GM23338 (cell line): ENCODE results near the gene NCAPH2. TPM values are rescaled to one million over a fixed set of nuclear protein-coding genes. Genes with fewer than 3 reads are reported as not detected.

Source experiments
- ATAC-seq: fragments of 200-7000 bp; cut with Tn5 transposase; 3 replicates; pipeline ENCODE4 v1.9.1; 2020
- DNase-seq: peaks from one replicate; pipeline ENCODE4 v3.0.0-alpha.2; 2015; ENCODE audit warnings: low spot score
- H2AFZ ChIP-seq: fragments of 200-600 bp; sonication (generic); 2 replicates; pipeline ENCODE4 v1.8.0; 2016; ENCODE audit warnings: antibody characterized with exemption, mild to moderate bottlenecking, moderate library complexity
- H3F3A ChIP-seq: fragments of 200-600 bp; sonication (generic); replicated peaks from 2 replicates; pipeline ENCODE4 v1.8.0; 2017; ENCODE audit warnings: antibody characterized with exemption, mixed run types, low read depth
- H3K27ac ChIP-seq: fragments of 200-600 bp; sonication (generic); 2 replicates; pipeline ENCODE4 v1.6.1; 2016; ENCODE audit warnings: low read depth
- H3K27me3 ChIP-seq: fragments of 200-600 bp; sonication (generic); 2 replicates; pipeline ENCODE4 v1.8.0; 2016; ENCODE audit warnings: mild to moderate bottlenecking, mixed run types, moderate library complexity; ENCODE audit not compliant: insufficient read depth
- H3K36me3 ChIP-seq: fragments of 200-600 bp; sonication (generic); 2 replicates; pipeline ENCODE4 v1.8.0; 2016; ENCODE audit warnings: mild to moderate bottlenecking; ENCODE audit not compliant: insufficient read depth
- H3K4me1 ChIP-seq: fragments of 200-600 bp; sonication (generic); 2 replicates; pipeline ENCODE4 v1.8.0; 2016; ENCODE audit warnings: mild to moderate bottlenecking, moderate library complexity; ENCODE audit not compliant: insufficient read depth
- H3K4me2 ChIP-seq: fragments of 200-600 bp; sonication (generic); 2 replicates; pipeline ENCODE4 v1.7.1; 2017; ENCODE audit warnings: mixed run types
- H3K4me3 ChIP-seq: fragments of 200-600 bp; sonication (generic); 2 replicates; pipeline ENCODE4 v1.6.1; 2016; ENCODE audit warnings: mixed run types
- H3K79me2 ChIP-seq: fragments of 200-600 bp; sonication (generic); replicated peaks from 2 replicates; pipeline ENCODE4 v1.8.0; 2017; ENCODE audit warnings: mild to moderate bottlenecking; ENCODE audit not compliant: insufficient read depth
- H3K9me2 ChIP-seq: fragments of 200-600 bp; sonication (generic); 2 replicates; pipeline ENCODE4 v1.8.0; 2017; ENCODE audit not compliant: insufficient read depth
- H4K20me1 ChIP-seq: fragments of 200-600 bp; sonication (generic); replicated peaks from 2 replicates; pipeline ENCODE4 v1.8.0; 2017; ENCODE audit warnings: mild to moderate bottlenecking; ENCODE audit not compliant: insufficient read depth
- H3K27ac Mint-ChIP-seq: 2 replicates; pipeline ENCODE4 v1.8.0; 2020; ENCODE audit warnings: inconsistent platforms, mild to moderate bottlenecking, moderate library complexity, mixed read lengths
- H3K27me3 Mint-ChIP-seq: 3 replicates; pipeline ENCODE4 v1.8.0; 2022; ENCODE audit warnings: low read depth, mild to moderate bottlenecking, moderate library complexity, mixed read lengths, inconsistent platforms; ENCODE audit not compliant: insufficient read depth, poor library complexity
- H3K36me3 Mint-ChIP-seq: 3 replicates; pipeline ENCODE4 v1.8.0; 2021; ENCODE audit warnings: low read depth, mild to moderate bottlenecking, inconsistent platforms, moderate library complexity, mixed read lengths
- H3K4me1 Mint-ChIP-seq: 3 replicates; pipeline ENCODE4 v1.8.0; 2020; ENCODE audit warnings: mild to moderate bottlenecking, inconsistent platforms, mixed read lengths
- H3K4me3 Mint-ChIP-seq: 3 replicates; pipeline ENCODE4 v1.8.0; 2021; ENCODE audit warnings: moderate library complexity, mild to moderate bottlenecking, inconsistent platforms, mixed read lengths
- H3K9me3 Mint-ChIP-seq: 3 replicates; pipeline ENCODE4 v1.8.0; 2020; ENCODE audit warnings: moderate library complexity, mild to moderate bottlenecking, inconsistent platforms, mixed read lengths
- CREB1 ChIP-seq: fragments of 250-450 bp; sonication (Bioruptor Pico); IDR thresholded peaks from 2 replicates; pipeline ENCODE4 v1.5.0; 2020; ENCODE audit warnings: low read depth, mild to moderate bottlenecking, moderate library complexity
- CTCF ChIP-seq, 2 experiments: fragments of 200-600 bp in 1 of 2; sonication (generic) in 1 of 2; conservative IDR thresholded peaks; 2 replicates each; pipeline versions ENCODE4 v1.5.1 to v1.6.1; 2016 to 2017; ENCODE audit warnings: antibody characterized with exemption in 2 of 2, low read depth in 2 of 2, mild to moderate bottlenecking in 2 of 2, moderate library complexity in 1 of 2
- EZH2 ChIP-seq: fragments of 200-600 bp; sonication (generic); IDR thresholded peaks from one replicate; pipeline ENCODE4 v1.8.0; 2017; ENCODE audit warnings: antibody characterized with exemption, mild to moderate bottlenecking, low read depth; ENCODE audit not compliant: unreplicated experiment
- EZH2phosphoT487 ChIP-seq: fragments of 200-600 bp; sonication (generic); IDR thresholded peaks from one replicate; pipeline ENCODE4 v1.8.1; 2018; ENCODE audit warnings: antibody characterized with exemption; ENCODE audit not compliant: unreplicated experiment
- JUNB ChIP-seq: IDR thresholded peaks from one replicate; pipeline ENCODE4 v1.6.1; 2016; ENCODE audit warnings: antibody characterized with exemption; ENCODE audit not compliant: unreplicated experiment
- NANOG ChIP-seq: IDR thresholded peaks from 2 replicates; pipeline ENCODE4 v1.6.1; 2016; ENCODE audit warnings: antibody characterized with exemption, borderline replicate concordance
- POLR2AphosphoS5 ChIP-seq: IDR thresholded peaks from 2 replicates; pipeline ENCODE4 v1.6.1; 2016; ENCODE audit warnings: antibody characterized with exemption, low read depth
- STAT1 ChIP-seq: IDR thresholded peaks from one replicate; pipeline ENCODE4 v1.6.1; 2016; ENCODE audit warnings: antibody characterized with exemption; ENCODE audit not compliant: unreplicated experiment
- ZNF114 ChIP-seq: fragments of 250-450 bp; sonication (Bioruptor Pico); IDR thresholded peaks from 2 replicates; pipeline ENCODE4 v1.5.0; 2020; ENCODE audit warnings: mild to moderate bottlenecking, moderate library complexity
- ZNF331 ChIP-seq: fragments of 250-450 bp; sonication (Bioruptor Pico); IDR thresholded peaks from 2 replicates; pipeline ENCODE4 v1.5.0; 2020; ENCODE audit warnings: low read depth, mild to moderate bottlenecking, moderate library complexity
- polyA plus RNA-seq: library from polyadenylated mRNA; unstranded; fragments of >200 nt; fragmentation: Nextera tagmentation; extraction: Ambion mirVana; gene quantifications from 2 replicates; pipeline ENCODE4 v1.2.1, GENCODE V29; 2016
- total RNA-seq: library from RNA; depleted of rRNA; stranded (reverse); fragments of >200 nt; shearing (Covaris generic); gene quantifications from 2 replicates; pipeline ENCODE4 v1.2.3, GENCODE V29; 2014
- TF ChIP-seq, protein P1 (sequence below): fragments of 250-450 bp; sonication (Bioruptor Pico); IDR thresholded peaks from 2 replicates; pipeline ENCODE4 v1.5.0; 2020; ENCODE audit warnings: mild to moderate bottlenecking, moderate library complexity
- TF ChIP-seq, protein P2 (sequence below): IDR thresholded peaks from one replicate; pipeline ENCODE4 v1.6.1; 2018; ENCODE audit warnings: antibody characterized with exemption; ENCODE audit not compliant: unreplicated experiment
- TF ChIP-seq, protein P3 (sequence below): IDR thresholded peaks from 2 replicates; pipeline ENCODE4 v1.6.1; 2016; ENCODE audit warnings: antibody characterized with exemption

Gene NCAPH2
- total and polyA plus RNA-seq, 2 experiments from 2014 or later, result 52.2 to 76.1 TPM

DNA sequence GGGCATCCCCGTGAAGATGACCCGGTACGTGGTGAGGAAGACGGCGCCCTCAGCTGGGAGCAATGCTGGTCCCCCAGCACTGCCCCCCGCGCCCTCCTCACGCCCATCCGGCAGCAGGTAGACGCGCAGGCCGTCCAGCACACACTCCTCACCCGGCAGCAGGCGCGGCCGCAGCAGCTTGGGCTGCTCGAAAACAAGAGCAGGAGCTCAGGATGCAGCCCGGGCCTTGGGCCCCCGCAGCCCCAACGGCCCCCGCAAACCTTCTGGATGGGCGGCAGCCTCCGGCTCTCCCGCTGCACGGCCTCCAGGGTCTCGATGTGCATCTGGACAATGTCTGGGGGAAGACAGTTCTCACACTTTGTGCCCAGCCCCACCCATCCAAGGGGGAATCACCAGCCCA is 46.5 kb upstream of the NCAPH2 start:
- Mint-ChIP-seq H3K4me3 (no peak overlapping the region), H3K27ac (no peak overlapping the region), H3K4me1 (no peaks in the 10 kb centered on the region; the same call in 2 of the 3 replicates), H3K9me3 (no peaks in the 10 kb centered on the region), H3K27me3 (peaks cover 10% of the 10 kb centered on the region), H3K36me3 (peaks cover 47% of the 10 kb centered on the region)
- ATAC-seq, result no peak
- Histone ChIP-seq H4K20me1 (peaks cover 6% of the 10 kb centered on the region), H3F3A (0 out of 2 replicates have a peak, but pooled peaks cover 3% of the 10 kb centered on the region), H3K27me3 (no peaks in the 10 kb centered on the region), H2AFZ (no peak overlapping the region), H3K9me2 (no peaks in the 10 kb centered on the region), H3K36me3 (no peaks in the 10 kb centered on the region), H3K27ac (no peak overlapping the region), H3K4me3 (no peak overlapping the region), H3K4me1 (no peaks in the 10 kb centered on the region), H3K79me2 (no peaks in the 10 kb centered on the region), H3K4me2 (no peak overlapping the region)
- TF ChIP-seq, protein P1, sequence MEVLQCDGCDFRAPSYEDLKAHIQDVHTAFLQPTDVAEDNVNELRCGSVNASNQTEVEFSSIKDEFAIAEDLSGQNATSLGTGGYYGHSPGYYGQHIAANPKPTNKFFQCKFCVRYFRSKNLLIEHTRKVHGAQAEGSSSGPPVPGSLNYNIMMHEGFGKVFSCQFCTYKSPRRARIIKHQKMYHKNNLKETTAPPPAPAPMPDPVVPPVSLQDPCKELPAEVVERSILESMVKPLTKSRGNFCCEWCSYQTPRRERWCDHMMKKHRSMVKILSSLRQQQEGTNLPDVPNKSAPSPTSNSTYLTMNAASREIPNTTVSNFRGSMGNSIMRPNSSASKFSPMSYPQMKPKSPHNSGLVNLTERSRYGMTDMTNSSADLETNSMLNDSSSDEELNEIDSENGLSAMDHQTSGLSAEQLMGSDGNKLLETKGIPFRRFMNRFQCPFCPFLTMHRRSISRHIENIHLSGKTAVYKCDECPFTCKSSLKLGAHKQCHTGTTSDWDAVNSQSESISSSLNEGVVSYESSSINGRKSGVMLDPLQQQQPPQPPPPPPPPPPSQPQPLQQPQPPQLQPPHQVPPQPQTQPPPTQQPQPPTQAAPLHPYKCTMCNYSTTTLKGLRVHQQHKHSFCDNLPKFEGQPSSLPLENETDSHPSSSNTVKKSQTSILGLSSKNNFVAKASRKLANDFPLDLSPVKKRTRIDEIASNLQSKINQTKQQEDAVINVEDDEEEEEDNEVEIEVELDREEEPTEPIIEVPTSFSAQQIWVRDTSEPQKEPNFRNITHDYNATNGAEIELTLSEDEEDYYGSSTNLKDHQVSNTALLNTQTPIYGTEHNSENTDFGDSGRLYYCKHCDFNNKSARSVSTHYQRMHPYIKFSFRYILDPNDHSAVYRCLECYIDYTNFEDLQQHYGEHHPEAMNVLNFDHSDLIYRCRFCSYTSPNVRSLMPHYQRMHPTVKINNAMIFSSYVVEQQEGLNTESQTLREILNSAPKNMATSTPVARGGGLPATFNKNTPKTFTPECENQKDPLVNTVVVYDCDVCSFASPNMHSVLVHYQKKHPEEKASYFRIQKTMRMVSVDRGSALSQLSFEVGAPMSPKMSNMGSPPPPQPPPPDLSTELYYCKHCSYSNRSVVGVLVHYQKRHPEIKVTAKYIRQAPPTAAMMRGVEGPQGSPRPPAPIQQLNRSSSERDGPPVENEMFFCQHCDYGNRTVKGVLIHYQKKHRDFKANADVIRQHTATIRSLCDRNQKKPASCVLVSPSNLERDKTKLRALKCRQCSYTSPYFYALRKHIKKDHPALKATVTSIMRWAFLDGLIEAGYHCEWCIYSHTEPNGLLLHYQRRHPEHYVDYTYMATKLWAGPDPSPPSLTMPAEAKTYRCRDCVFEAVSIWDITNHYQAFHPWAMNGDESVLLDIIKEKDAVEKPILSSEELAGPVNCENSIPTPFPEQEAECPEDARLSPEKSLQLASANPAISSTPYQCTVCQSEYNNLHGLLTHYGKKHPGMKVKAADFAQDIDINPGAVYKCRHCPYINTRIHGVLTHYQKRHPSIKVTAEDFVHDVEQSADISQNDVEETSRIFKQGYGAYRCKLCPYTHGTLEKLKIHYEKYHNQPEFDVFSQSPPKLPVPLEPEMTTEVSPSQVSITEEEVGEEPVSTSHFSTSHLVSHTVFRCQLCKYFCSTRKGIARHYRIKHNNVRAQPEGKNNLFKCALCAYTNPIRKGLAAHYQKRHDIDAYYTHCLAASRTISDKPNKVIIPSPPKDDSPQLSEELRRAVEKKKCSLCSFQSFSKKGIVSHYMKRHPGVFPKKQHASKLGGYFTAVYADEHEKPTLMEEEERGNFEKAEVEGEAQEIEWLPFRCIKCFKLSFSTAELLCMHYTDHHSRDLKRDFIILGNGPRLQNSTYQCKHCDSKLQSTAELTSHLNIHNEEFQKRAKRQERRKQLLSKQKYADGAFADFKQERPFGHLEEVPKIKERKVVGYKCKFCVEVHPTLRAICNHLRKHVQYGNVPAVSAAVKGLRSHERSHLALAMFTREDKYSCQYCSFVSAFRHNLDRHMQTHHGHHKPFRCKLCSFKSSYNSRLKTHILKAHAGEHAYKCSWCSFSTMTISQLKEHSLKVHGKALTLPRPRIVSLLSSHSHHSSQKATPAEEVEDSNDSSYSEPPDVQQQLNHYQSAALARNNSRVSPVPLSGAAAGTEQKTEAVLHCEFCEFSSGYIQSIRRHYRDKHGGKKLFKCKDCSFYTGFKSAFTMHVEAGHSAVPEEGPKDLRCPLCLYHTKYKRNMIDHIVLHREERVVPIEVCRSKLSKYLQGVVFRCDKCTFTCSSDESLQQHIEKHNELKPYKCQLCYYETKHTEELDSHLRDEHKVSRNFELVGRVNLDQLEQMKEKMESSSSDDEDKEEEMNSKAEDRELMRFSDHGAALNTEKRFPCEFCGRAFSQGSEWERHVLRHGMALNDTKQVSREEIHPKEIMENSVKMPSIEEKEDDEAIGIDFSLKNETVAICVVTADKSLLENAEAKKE (CRISPR knock-in tag), result no peak
- no peak for TF ChIP-seq ZNF114 (CRISPR knock-in tag)
- TF ChIP-seq POLR2AphosphoS5, result no peak
- no peak for TF ChIP-seq EZH2phosphoT487
- no peak for TF ChIP-seq EZH2
- TF ChIP-seq CTCF (conservative IDR thresholded peaks at IDR 0.05; ENCODE audit: low read depth in 2 of 2), result no peak
- TF ChIP-seq, protein P2, sequence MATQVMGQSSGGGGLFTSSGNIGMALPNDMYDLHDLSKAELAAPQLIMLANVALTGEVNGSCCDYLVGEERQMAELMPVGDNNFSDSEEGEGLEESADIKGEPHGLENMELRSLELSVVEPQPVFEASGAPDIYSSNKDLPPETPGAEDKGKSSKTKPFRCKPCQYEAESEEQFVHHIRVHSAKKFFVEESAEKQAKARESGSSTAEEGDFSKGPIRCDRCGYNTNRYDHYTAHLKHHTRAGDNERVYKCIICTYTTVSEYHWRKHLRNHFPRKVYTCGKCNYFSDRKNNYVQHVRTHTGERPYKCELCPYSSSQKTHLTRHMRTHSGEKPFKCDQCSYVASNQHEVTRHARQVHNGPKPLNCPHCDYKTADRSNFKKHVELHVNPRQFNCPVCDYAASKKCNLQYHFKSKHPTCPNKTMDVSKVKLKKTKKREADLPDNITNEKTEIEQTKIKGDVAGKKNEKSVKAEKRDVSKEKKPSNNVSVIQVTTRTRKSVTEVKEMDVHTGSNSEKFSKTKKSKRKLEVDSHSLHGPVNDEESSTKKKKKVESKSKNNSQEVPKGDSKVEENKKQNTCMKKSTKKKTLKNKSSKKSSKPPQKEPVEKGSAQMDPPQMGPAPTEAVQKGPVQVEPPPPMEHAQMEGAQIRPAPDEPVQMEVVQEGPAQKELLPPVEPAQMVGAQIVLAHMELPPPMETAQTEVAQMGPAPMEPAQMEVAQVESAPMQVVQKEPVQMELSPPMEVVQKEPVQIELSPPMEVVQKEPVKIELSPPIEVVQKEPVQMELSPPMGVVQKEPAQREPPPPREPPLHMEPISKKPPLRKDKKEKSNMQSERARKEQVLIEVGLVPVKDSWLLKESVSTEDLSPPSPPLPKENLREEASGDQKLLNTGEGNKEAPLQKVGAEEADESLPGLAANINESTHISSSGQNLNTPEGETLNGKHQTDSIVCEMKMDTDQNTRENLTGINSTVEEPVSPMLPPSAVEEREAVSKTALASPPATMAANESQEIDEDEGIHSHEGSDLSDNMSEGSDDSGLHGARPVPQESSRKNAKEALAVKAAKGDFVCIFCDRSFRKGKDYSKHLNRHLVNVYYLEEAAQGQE, result no peak
- TF ChIP-seq CREB1 (CRISPR knock-in tag), result no peak
- TF ChIP-seq NANOG, result no peak
- TF ChIP-seq, protein P3, sequence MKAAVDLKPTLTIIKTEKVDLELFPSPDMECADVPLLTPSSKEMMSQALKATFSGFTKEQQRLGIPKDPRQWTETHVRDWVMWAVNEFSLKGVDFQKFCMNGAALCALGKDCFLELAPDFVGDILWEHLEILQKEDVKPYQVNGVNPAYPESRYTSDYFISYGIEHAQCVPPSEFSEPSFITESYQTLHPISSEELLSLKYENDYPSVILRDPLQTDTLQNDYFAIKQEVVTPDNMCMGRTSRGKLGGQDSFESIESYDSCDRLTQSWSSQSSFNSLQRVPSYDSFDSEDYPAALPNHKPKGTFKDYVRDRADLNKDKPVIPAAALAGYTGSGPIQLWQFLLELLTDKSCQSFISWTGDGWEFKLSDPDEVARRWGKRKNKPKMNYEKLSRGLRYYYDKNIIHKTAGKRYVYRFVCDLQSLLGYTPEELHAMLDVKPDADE, result no peak
- TF ChIP-seq JUNB, result no peak
- no peak for TF ChIP-seq ZNF331 (CRISPR knock-in tag)
- TF ChIP-seq STAT1, result no peak
- DNase-seq, result no peak
